Nephron (organoid): ENCODE data around the gene LCMT2.

ENCODE experiments used
- H3K27ac Mint-ChIP-seq, 3 experiments: 2 replicates each; pipeline ENCODE4 v1.8.0; 2020; ENCODE audit warnings: mixed read lengths in 3 of 3, mild to moderate bottlenecking in 2 of 3, moderate library complexity in 1 of 3
- H3K27me3 Mint-ChIP-seq: 2 replicates; pipeline ENCODE4 v1.8.0; 2021; ENCODE audit warnings: low read depth, mild to moderate bottlenecking, moderate library complexity, mixed read lengths
- H3K36me3 Mint-ChIP-seq: 2 replicates; pipeline ENCODE4 v1.8.0; 2020; ENCODE audit warnings: low read depth, mixed read lengths
- H3K4me1 Mint-ChIP-seq: 2 replicates; pipeline ENCODE4 v1.8.0; 2020; ENCODE audit warnings: mixed read lengths
- H3K4me3 Mint-ChIP-seq, 3 experiments: 2 replicates each; pipeline ENCODE4 v1.8.0; 2020; ENCODE audit warnings: mild to moderate bottlenecking in 3 of 3, mixed read lengths in 3 of 3, moderate library complexity in 2 of 3
- H3K9me3 Mint-ChIP-seq: 2 replicates; pipeline ENCODE4 v1.8.0; 2020; ENCODE audit warnings: mixed read lengths
- CTCF ChIP-seq, 3 experiments: fragments of 200-600 bp; sonication (generic); IDR thresholded peaks; one replicate each; pipeline ENCODE4 v1.5.0; 2021; ENCODE audit warnings: antibody characterized with exemption in 3 of 3; ENCODE audit not compliant: unreplicated experiment in 3 of 3

The LCMT2 gene

GRCh38 chr15:43279496-43279895, 50.9 kb downstream of the LCMT2 start:
- TF ChIP-seq CTCF (IDR thresholded peaks at IDR 0.05; ENCODE audit: unreplicated experiment in 3 of 3) = no peak
- Mint-ChIP-seq H3K27ac (no peak overlapping the region), H3K4me3 (no peak overlapping the region), H3K9me3 (no peaks in the 10 kb centered on the region), H3K27me3 (peaks cover 21% of the 10 kb centered on the region), H3K4me1 (no peaks in the 10 kb centered on the region), H3K36me3 (no peaks in the 10 kb centered on the region)

GRCh38 chr15:43278869-43279268, 51.5 kb downstream of the LCMT2 start:
- Mint-ChIP-seq H3K27ac (no peak overlapping the region), H3K4me3 (no peak overlapping the region), H3K36me3 (no peaks in the 10 kb centered on the region), H3K9me3 (no peaks in the 10 kb centered on the region), H3K27me3 (peaks cover 27% of the 10 kb centered on the region), H3K4me1 (no peaks in the 10 kb centered on the region)
- TF ChIP-seq CTCF (IDR thresholded peaks at IDR 0.05; ENCODE audit: unreplicated experiment in 3 of 3) = no peak

- no peak for TF ChIP-seq CTCF (IDR thresholded peaks at IDR 0.05; ENCODE audit: unreplicated experiment in 3 of 3)
- Mint-ChIP-seq H3K4me3 (no peak overlapping the region), H3K4me1 (no peaks in the 10 kb centered on the region), H3K27ac (no peak overlapping the region), H3K27me3 (peaks cover 28% of the 10 kb centered on the region), H3K9me3 (no peaks in the 10 kb centered on the region), H3K36me3 (no peaks in the 10 kb centered on the region)
These were observed 52.5 kb downstream of the LCMT2 start for GRCh38 chr15:43277901-43278300.

- Mint-ChIP-seq H3K4me1 (no peaks in the 10 kb centered on the region), H3K4me3 (no peak overlapping the region), H3K36me3 (no peaks in the 10 kb centered on the region), H3K27me3 (peaks cover 28% of the 10 kb centered on the region), H3K9me3 (peaks cover 2% of the 10 kb centered on the region), H3K27ac (no peak overlapping the region)
- TF ChIP-seq CTCF (IDR thresholded peaks at IDR 0.05; ENCODE audit: unreplicated experiment in 3 of 3) = no peak
These were observed 53.0 kb downstream of the LCMT2 start for GRCh38 chr15:43277231-43277823.

- Mint-ChIP-seq H3K4me1 (no peaks in the 10 kb centered on the region), H3K27me3 (peaks cover 32% of the 10 kb centered on the region), H3K27ac (no peak overlapping the region), H3K9me3 (peaks cover 8% of the 10 kb centered on the region), H3K4me3 (no peak overlapping the region), H3K36me3 (no peaks in the 10 kb centered on the region)
- TF ChIP-seq CTCF (IDR thresholded peaks at IDR 0.05; ENCODE audit: unreplicated experiment in 3 of 3) = no peak
These were observed 53.7 kb downstream of the LCMT2 start for GRCh38 chr15:43276563-43277200.
